OCI-LY1 (cell line): ENCODE results near the gene KRT10.

Experiments
- EZH2 ChIP-seq: fragments of 200-600 bp; sonication (generic), shearing (Covaris generic); IDR thresholded peaks from 2 replicates; pipeline ENCODE4 v1.8.0; 2017; ENCODE audit warnings: borderline replicate concordance, mixed run types, mild to moderate bottlenecking, antibody characterized with exemption, low read length, moderate library complexity, mixed read lengths
- TF ChIP-seq, protein P1 (sequence below): fragments of 200-600 bp; sonication (generic), shearing (Covaris generic); IDR thresholded peaks from 2 replicates; pipeline ENCODE4 v1.5.1; 2017; ENCODE audit warnings: mild to moderate bottlenecking, antibody characterized with exemption, low read length, moderate library complexity, mixed read lengths

DNA sequence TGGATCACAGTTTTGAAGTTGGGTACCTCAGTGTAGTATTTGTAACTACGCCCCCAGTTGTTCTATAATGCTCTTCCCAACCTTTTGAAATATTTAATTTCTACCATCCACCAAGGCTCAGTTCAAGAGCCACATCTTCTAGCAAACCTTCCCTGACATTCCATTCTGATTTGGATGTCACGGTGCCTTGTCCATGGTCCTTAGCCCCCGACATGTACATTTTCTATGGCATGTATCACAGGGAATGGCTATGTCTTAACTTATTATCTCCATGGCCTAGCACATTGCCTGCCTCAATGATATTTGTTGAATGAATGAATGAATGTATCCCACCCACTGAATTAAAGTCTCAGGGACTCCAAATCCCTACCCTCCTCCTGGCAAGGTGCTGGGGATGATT is 16.3 kb downstream of the KRT10 start:
- TF ChIP-seq, protein P1, sequence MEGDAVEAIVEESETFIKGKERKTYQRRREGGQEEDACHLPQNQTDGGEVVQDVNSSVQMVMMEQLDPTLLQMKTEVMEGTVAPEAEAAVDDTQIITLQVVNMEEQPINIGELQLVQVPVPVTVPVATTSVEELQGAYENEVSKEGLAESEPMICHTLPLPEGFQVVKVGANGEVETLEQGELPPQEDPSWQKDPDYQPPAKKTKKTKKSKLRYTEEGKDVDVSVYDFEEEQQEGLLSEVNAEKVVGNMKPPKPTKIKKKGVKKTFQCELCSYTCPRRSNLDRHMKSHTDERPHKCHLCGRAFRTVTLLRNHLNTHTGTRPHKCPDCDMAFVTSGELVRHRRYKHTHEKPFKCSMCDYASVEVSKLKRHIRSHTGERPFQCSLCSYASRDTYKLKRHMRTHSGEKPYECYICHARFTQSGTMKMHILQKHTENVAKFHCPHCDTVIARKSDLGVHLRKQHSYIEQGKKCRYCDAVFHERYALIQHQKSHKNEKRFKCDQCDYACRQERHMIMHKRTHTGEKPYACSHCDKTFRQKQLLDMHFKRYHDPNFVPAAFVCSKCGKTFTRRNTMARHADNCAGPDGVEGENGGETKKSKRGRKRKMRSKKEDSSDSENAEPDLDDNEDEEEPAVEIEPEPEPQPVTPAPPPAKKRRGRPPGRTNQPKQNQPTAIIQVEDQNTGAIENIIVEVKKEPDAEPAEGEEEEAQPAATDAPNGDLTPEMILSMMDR: no peak
- no peak for TF ChIP-seq EZH2
